ENCODE results near the gene GULP1. TPM values are rescaled to one million over a fixed set of nuclear protein-coding genes. Genes with fewer than 3 reads are reported as not detected.
"Not testable (repeated sequence)": the region's sequence is repeated elsewhere in the genome, so short reads cannot be mapped to it uniquely, and the experiment has no call there.

Gene GULP1
- total RNA-seq, 1 donor = 42.7 TPM

GRCh38 chr2:188599140-188599539 lies 307.5 kb downstream of the GULP1 start:
- no peak overlapping the region for H3K4me3 ChIP-seq (ENCODE audit: low read depth, low read length)
- TF ChIP-seq CTCF (IDR thresholded peaks at IDR 0.05; ENCODE audit: insufficient read depth, low read length) = no peak
- peak; percentile 64 for DNase-seq (ENCODE audit: low read depth)

- no peak overlapping the region for H3K4me3 ChIP-seq (ENCODE audit: low read depth, low read length)
- no peak for TF ChIP-seq CTCF (IDR thresholded peaks at IDR 0.05; ENCODE audit: insufficient read depth, low read length)
- peak; percentile 34 for DNase-seq (ENCODE audit: low read depth)
These were observed 309.0 kb downstream of the GULP1 start for GRCh38 chr2:188600536-188601210.

- peak; percentile 16 for DNase-seq (ENCODE audit: low read depth)
- H3K4me3 ChIP-seq (ENCODE audit: low read depth, low read length) = no peak overlapping the region
- TF ChIP-seq CTCF (IDR thresholded peaks at IDR 0.05; ENCODE audit: insufficient read depth, low read length) = peak; percentile 17
These were observed 309.7 kb downstream of the GULP1 start for GRCh38 chr2:188601391-188601790.

GRCh38 chr2:188601927-188602326 lies 310.3 kb downstream of the GULP1 start:
- no peak overlapping the region for H3K4me3 ChIP-seq (ENCODE audit: low read depth, low read length)
- no peak for TF ChIP-seq CTCF (IDR thresholded peaks at IDR 0.05; ENCODE audit: insufficient read depth, low read length)
- peak; percentile 81 for DNase-seq (ENCODE audit: low read depth)

GRCh38 chr2:188604579-188604978 lies 312.9 kb downstream of the GULP1 start:
- no peak overlapping the region for H3K4me3 ChIP-seq (ENCODE audit: low read depth, low read length)
- TF ChIP-seq CTCF (IDR thresholded peaks at IDR 0.05; ENCODE audit: insufficient read depth, low read length) = no peak
- DNase-seq (ENCODE audit: low read depth) = no peak

- not testable (repeated sequence) for DNase-seq (ENCODE audit: low read depth); H3K4me3 ChIP-seq (ENCODE audit: low read depth, low read length)
These were observed 314.2 kb downstream of the GULP1 start for GRCh38 chr2:188605609-188606584.

GRCh38 chr2:188606596-188606995 lies 314.9 kb downstream of the GULP1 start:
- H3K4me3 ChIP-seq (ENCODE audit: low read depth, low read length); DNase-seq (ENCODE audit: low read depth): not testable (repeated sequence)
